Ovary (tissue), 3 donors: ENCODE results near the gene EXOSC3.

Experiments used
- CTCF ChIP-seq, 3 donors: fragments of 450-650 bp in 2 of 3; fragments of 200-600 bp in 1 of 3; IDR thresholded peaks; one replicate each; pipeline versions ENCODE4 v1.5.1 to v1.8.0; 2016 to 2022; ENCODE audit warnings: antibody characterized with exemption in 3 of 3, mild to moderate bottlenecking in 1 of 3
- EP300 ChIP-seq: sonication (generic); formaldehyde crosslinking; IDR thresholded peaks from one replicate; pipeline ENCODE4 v1.6.1; 2017; ENCODE audit warnings: antibody characterized with exemption
- donor health status: DM: no; HTN: no; CAD: no.

GRCh38 chr9:37778534-37778933 is 6.3 kb downstream of the EXOSC3 start:
- no peak for TF ChIP-seq CTCF (IDR thresholded peaks at IDR 0.05)
- TF ChIP-seq EP300: no peak
